ENCODE data around the gene CLASP2.

Gene CLASP2

GRCh38 chr3:33490641-33491241, 227.3 kb downstream of the CLASP2 start:
- no peak for TF ChIP-seq CTCF (IDR thresholded peaks at IDR 0.05; ENCODE audit: control insufficient read depth, extremely low read depth, insufficient read depth)
- DNase-seq (ENCODE audit: low read depth) = no peak
- H3K4me3 ChIP-seq (ENCODE audit: low read depth, low read length) = no peak overlapping the region

- TF ChIP-seq CTCF (IDR thresholded peaks at IDR 0.05; ENCODE audit: control insufficient read depth, extremely low read depth, insufficient read depth) = no peak
- H3K4me3 ChIP-seq (ENCODE audit: low read depth, low read length) = no peak overlapping the region
- no peak for DNase-seq (ENCODE audit: low read depth)
These were observed 229.4 kb downstream of the CLASP2 start for GRCh38 chr3:33488683-33489082.

GRCh38 chr3:33488246-33488645, 229.8 kb downstream of the CLASP2 start:
- no peak overlapping the region for H3K4me3 ChIP-seq (ENCODE audit: low read depth, low read length)
- no peak for DNase-seq (ENCODE audit: low read depth)
- no peak for TF ChIP-seq CTCF (IDR thresholded peaks at IDR 0.05; ENCODE audit: control insufficient read depth, extremely low read depth, insufficient read depth)

GRCh38 chr3:33482111-33482521, 235.9 kb downstream of the CLASP2 start:
- DNase-seq (ENCODE audit: low read depth) = peak; percentile 97
- no peak for TF ChIP-seq CTCF (IDR thresholded peaks at IDR 0.05; ENCODE audit: control insufficient read depth, extremely low read depth, insufficient read depth)
- H3K4me3 ChIP-seq (ENCODE audit: low read depth, low read length) = peak overlapping the region; percentile 15

GRCh38 chr3:33474896-33475295, 243.2 kb downstream of the CLASP2 start:
- no peak for TF ChIP-seq CTCF (IDR thresholded peaks at IDR 0.05; ENCODE audit: control insufficient read depth, extremely low read depth, insufficient read depth)
- no peak overlapping the region for H3K4me3 ChIP-seq (ENCODE audit: low read depth, low read length)
- no peak for DNase-seq (ENCODE audit: low read depth)

GRCh38 chr3:33473813-33474212, 244.2 kb downstream of the CLASP2 start:
- no peak for TF ChIP-seq CTCF (IDR thresholded peaks at IDR 0.05; ENCODE audit: control insufficient read depth, extremely low read depth, insufficient read depth)
- no peak for DNase-seq (ENCODE audit: low read depth)
- H3K4me3 ChIP-seq (ENCODE audit: low read depth, low read length) = no peak overlapping the region

- no peak for TF ChIP-seq CTCF (IDR thresholded peaks at IDR 0.05; ENCODE audit: control insufficient read depth, extremely low read depth, insufficient read depth)
- H3K4me3 ChIP-seq (ENCODE audit: low read depth, low read length) = no peak overlapping the region
These were observed 250.3 kb downstream of the CLASP2 start for GRCh38 chr3:33467786-33468185.

More at GRCh38 chr3:33467786-33468185, 250.3 kb downstream of the CLASP2 start:
- no peak for DNase-seq (ENCODE audit: low read depth)

Measured in LNCaP clone FGC (cell line).